MCF 10A (cell line): ENCODE measurements around the gene KCNC1. TPM values are rescaled to one million over a fixed set of nuclear protein-coding genes. Genes with fewer than 3 reads are reported as not detected.
A peak's percentile ranks its signal among the peaks of the same experiment; 100 is the strongest.

ENCODE experiments used
- BruUV-seq: library from RNA; stranded (reverse); fragments of 400-500 nt; replicated peaks from 2 replicates; lab custom pipeline; 2021; lab: Mats Ljungman, UMichigan
- CTCF ChIA-PET: fragments of 300-600 bp; sonication (Branson Sonifier 250); formaldehyde crosslinking; extraction: SDS; loops from one replicate; lab custom pipeline; 2021; ENCODE audit warnings: antibody characterized with exemption, inconsistent platforms; lab: Yijun Ruan, JAX
- POLR2A ChIA-PET: fragments of 300-600, 350-650 bp; sonication (Branson Sonifier 250); formaldehyde crosslinking; extraction: SDS; loops from one replicate; lab custom pipeline; 2020; ENCODE audit warnings: antibody characterized with exemption, inconsistent platforms; lab: Yijun Ruan, JAX
- DNase-seq: peaks from one replicate; pipeline ENCODE4 v3.0.0-alpha.2; 2018; ENCODE audit not compliant: unreplicated experiment
- H3K27ac Mint-ChIP-seq: one replicate; pipeline ENCODE4 v1.8.0; 2022; ENCODE audit warnings: mild to moderate bottlenecking, low read depth, mixed read lengths; ENCODE audit not compliant: unreplicated experiment
- H3K27me3 Mint-ChIP-seq: one replicate; pipeline ENCODE4 v1.8.0; 2022; ENCODE audit warnings: mixed read lengths; ENCODE audit not compliant: insufficient read depth, unreplicated experiment
- H3K36me3 Mint-ChIP-seq: one replicate; pipeline ENCODE4 v1.8.0; 2022; ENCODE audit warnings: mild to moderate bottlenecking, moderate library complexity, mixed read lengths; ENCODE audit not compliant: insufficient read depth, unreplicated experiment
- H3K4me1 Mint-ChIP-seq: one replicate; pipeline ENCODE4 v1.8.0; 2022; ENCODE audit warnings: mixed read lengths; ENCODE audit not compliant: insufficient read depth, unreplicated experiment
- H3K4me3 Mint-ChIP-seq: one replicate; pipeline ENCODE4 v1.8.0; 2022; ENCODE audit warnings: mild to moderate bottlenecking, moderate library complexity, mixed read lengths; ENCODE audit not compliant: unreplicated experiment
- H3K9me3 Mint-ChIP-seq: one replicate; pipeline ENCODE4 v1.8.0; 2022; ENCODE audit warnings: mixed read lengths; ENCODE audit not compliant: unreplicated experiment
- CTCF ChIP-seq: fragments of 200-600 bp; IDR thresholded peaks from one replicate; pipeline ENCODE4 v1.8.0; 2022; ENCODE audit warnings: antibody characterized with exemption, mild to moderate bottlenecking; ENCODE audit not compliant: unreplicated experiment
- intact Hi-C: fragments of 100-400 bp; cut with micrococcal nuclease; formaldehyde crosslinking; loops from 2 replicates; pipeline ENCODE4 v1.14.1; 2022
- total RNA-seq: library from RNA; stranded (reverse); gene quantifications from 2 replicates; pipeline ENCODE4 v1.2.3, GENCODE V29; 2022

Gene KCNC1
- total RNA-seq, 1 experiment from 2014 or later, result not detected

DNA sequence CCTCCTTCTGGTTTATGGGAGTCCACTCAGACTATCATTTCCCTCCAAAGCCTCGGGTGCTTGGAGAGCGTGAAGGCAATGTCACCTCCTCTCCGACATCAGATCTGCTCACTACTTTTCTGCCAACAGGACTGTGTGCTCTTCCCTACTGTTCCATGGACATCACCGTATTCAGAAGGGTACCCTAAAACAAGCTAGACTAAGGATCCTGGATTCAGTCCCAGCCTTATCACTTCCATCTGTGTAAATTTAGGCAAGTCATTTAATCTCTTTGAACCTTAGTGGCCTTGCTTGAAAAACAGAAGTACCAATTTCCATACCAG, 78.2 kb downstream of the KCNC1 start:
- Mint-ChIP-seq H3K4me1 (peaks cover 15% of the 10 kb centered on the region), H3K4me3 (no peak overlapping the region), H3K36me3 (no peaks in the 10 kb centered on the region), H3K27me3 (no peaks in the 10 kb centered on the region), H3K9me3 (no peaks in the 10 kb centered on the region), H3K27ac (no peak overlapping the region)
- ChIA-PET CTCF (interaction anchor here (0.7 to 2.6 kb wide), 7 partner anchors 14 to 166 kb away, joined by 3 to 11 read pairs (median 3); no protein-coding TSS in a partner anchor), POLR2A (interaction anchor here (0.7 to 1.3 kb wide), 7 partner anchors 11 to 1342 kb away, joined by 3 to 8 read pairs (median 3); no protein-coding TSS in a partner anchor)
- no peak for DNase-seq
- no peak for TF ChIP-seq CTCF
- intact Hi-C loops, result no loop called here
- BruUV-seq, result no TSS peak

- BruUV-seq, result no TSS peak
- intact Hi-C loops, result no loop called here
- CTCF ChIA-PET, result interaction anchor here (0.6 to 2.6 kb wide), 10 partner anchors 9 to 1466 kb away, joined by 3 to 11 read pairs (median 4); no protein-coding TSS in a partner anchor
Measured at GRCh38 chr11:17813391-17814059, 78.9 kb downstream of the KCNC1 start.

DNA sequence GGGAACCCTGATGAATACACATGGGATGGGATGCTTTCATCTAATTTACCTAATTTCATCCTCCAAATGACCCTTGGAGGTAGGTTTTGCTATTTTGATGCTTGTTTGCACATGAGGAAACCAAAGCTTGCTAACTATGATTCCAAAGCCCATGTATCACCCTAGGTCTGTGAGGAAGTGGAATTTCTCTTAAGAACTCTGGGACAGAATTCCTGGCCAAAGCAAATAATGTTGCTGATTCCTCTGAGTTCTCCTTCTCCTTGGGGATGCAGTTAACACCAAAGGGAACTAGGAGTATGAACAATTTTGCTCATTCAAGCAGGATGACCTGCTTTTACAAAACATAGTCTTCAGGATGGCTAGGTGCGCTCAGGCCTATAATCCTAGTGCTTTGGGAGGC, 80.0 kb downstream of the KCNC1 start:
- POLR2A ChIA-PET, result no interaction called here
- CTCF ChIA-PET, result interaction anchor here (0.6 to 2.0 kb wide), 2 partner anchors 10 to 297 kb away, joined by 5 to 7 read pairs; no protein-coding TSS in a partner anchor

More at GRCh38 chr11:17813391-17814059, 78.9 kb downstream of the KCNC1 start:
- Mint-ChIP-seq H3K36me3 (no peaks in the 10 kb centered on the region), H3K27ac (no peak overlapping the region), H3K4me3 (no peak overlapping the region), H3K4me1 (peaks cover 15% of the 10 kb centered on the region), H3K27me3 (no peaks in the 10 kb centered on the region), H3K9me3 (no peaks in the 10 kb centered on the region)
- POLR2A ChIA-PET, result interaction anchor here (0.7 to 1.3 kb wide), 8 partner anchors 12 to 1343 kb away, joined by 3 to 8 read pairs (median 3); no protein-coding TSS in a partner anchor
- no peak for TF ChIP-seq CTCF
- peak; percentile 48 for DNase-seq

More for the DNA sequence above, 80.0 kb downstream of the KCNC1 start:
- no TSS peak for BruUV-seq
- Mint-ChIP-seq H3K27me3 (no peaks in the 10 kb centered on the region), H3K36me3 (no peaks in the 10 kb centered on the region), H3K4me1 (peaks cover 15% of the 10 kb centered on the region), H3K9me3 (no peaks in the 10 kb centered on the region), H3K27ac (no peak overlapping the region), H3K4me3 (no peak overlapping the region)
- TF ChIP-seq CTCF, result no peak
- DNase-seq, result no peak
- intact Hi-C loops, result no loop called here
